HepG2 (cell line): ENCODE measurements around the gene BTRC. TPM values are rescaled to one million over a fixed set of nuclear protein-coding genes. Genes with fewer than 3 reads are reported as not detected.

Experiments
- IKZF4 ChIP-seq: sonication (generic); formaldehyde crosslinking; IDR thresholded peaks from 2 replicates; pipeline ENCODE4 v1.5.1; 2020; ENCODE audit warnings: borderline replicate concordance, mild to moderate bottlenecking, low read depth, missing genetic modification reagents; ENCODE audit errors: not compliant biosample characterization
- JDP2 ChIP-seq: sonication (generic); formaldehyde crosslinking; IDR thresholded peaks from 2 replicates; pipeline ENCODE4 v1.8.1; 2022; ENCODE audit warnings: missing genetic modification reagents, borderline replicate concordance
- KLF11 ChIP-seq: IDR thresholded peaks from 2 replicates; pipeline ENCODE4 v1.6.1; 2016; ENCODE audit warnings: missing compliant biosample characterization
- NFATC3 ChIP-seq: sonication (generic); formaldehyde crosslinking; IDR thresholded peaks from 2 replicates; pipeline ENCODE4 v1.5.1; 2020; ENCODE audit warnings: mild to moderate bottlenecking, missing genetic modification reagents
- NFE2L1 ChIP-seq: sonication (generic); formaldehyde crosslinking; IDR thresholded peaks from 2 replicates; pipeline ENCODE4 v1.4.0; 2020; ENCODE audit warnings: missing genetic modification reagents, mild to moderate bottlenecking, borderline replicate concordance
- REXO4 ChIP-seq: sonication (generic); formaldehyde crosslinking; IDR thresholded peaks from 2 replicates; pipeline ENCODE4 v1.8.0; 2022; ENCODE audit warnings: missing genetic modification reagents, mild to moderate bottlenecking, borderline replicate concordance
- SPEN ChIP-seq: sonication (generic); formaldehyde crosslinking; IDR thresholded peaks from 2 replicates; pipeline ENCODE4 v1.5.1; 2020; ENCODE audit warnings: low read depth, mild to moderate bottlenecking, missing genetic modification reagents
- ZFX ChIP-seq: sonication (generic); formaldehyde crosslinking; IDR thresholded peaks from 2 replicates; pipeline ENCODE4 v1.4.0; 2020; ENCODE audit warnings: mild to moderate bottlenecking, low read depth, missing genetic modification reagents, moderate library complexity
- ZNF235 ChIP-seq: sonication (generic); formaldehyde crosslinking; IDR thresholded peaks from 2 replicates; pipeline ENCODE4 v1.8.1; 2023; ENCODE audit warnings: mild to moderate bottlenecking, missing genetic modification reagents, borderline replicate concordance
- ZNF33B ChIP-seq: sonication (generic); formaldehyde crosslinking; IDR thresholded peaks from 2 replicates; pipeline ENCODE4 v1.5.1; 2020; ENCODE audit warnings: mild to moderate bottlenecking, missing genetic modification reagents
- ZNF451 ChIP-seq: sonication (generic); formaldehyde crosslinking; IDR thresholded peaks from 2 replicates; pipeline ENCODE4 v1.5.0; 2020; ENCODE audit warnings: mild to moderate bottlenecking, missing genetic modification reagents
- polyA plus RNA-seq, 8 experiments: library from polyadenylated mRNA; depleted of rRNA in 3 of 8; stranded (reverse) in 7 of 8; unstranded in 1 of 8; fragments of >200 nt; fragmentation: Illumina TruSeq in 4 of 8; extraction: Trizol in 4 of 8; gene quantifications; 2 replicates each; pipeline versions ENCODE4 v1.2.1 to v1.2.3, GENCODE V29; 2011 to 2016; ENCODE audit warnings: low read depth in 4 of 8, missing spikeins in 1 of 8, mixed read lengths in 1 of 8; ENCODE audit not compliant: insufficient read depth in 1 of 8
- total RNA-seq, 5 experiments: library from RNA; depleted of rRNA; stranded (reverse); fragments of >200 nt; fragmentation: Illumina TruSeq; extraction: Trizol; gene quantifications; 2 replicates each; pipeline ENCODE4 v1.2.3, GENCODE V29; 2016; ENCODE audit warnings: low read depth in 1 of 5
- TF ChIP-seq, protein P1 (sequence below): sonication (generic); formaldehyde crosslinking; IDR thresholded peaks from 2 replicates; pipeline ENCODE4 v1.8.0; 2022; ENCODE audit warnings: missing genetic modification reagents, mild to moderate bottlenecking, moderate library complexity, borderline replicate concordance
- TF ChIP-seq, protein P2 (sequence below): sonication (generic); formaldehyde crosslinking; IDR thresholded peaks from 2 replicates; pipeline ENCODE4 v1.8.0; 2022; ENCODE audit warnings: mild to moderate bottlenecking, missing genetic modification reagents, moderate library complexity
- TF ChIP-seq, protein P3 (sequence below): IDR thresholded peaks from 2 replicates; pipeline ENCODE4 v1.6.1; 2016; ENCODE audit warnings: missing compliant biosample characterization, missing genetic modification reagents, borderline replicate concordance
- TF ChIP-seq, protein P4 (sequence below): sonication (generic); formaldehyde crosslinking; IDR thresholded peaks from 2 replicates; pipeline ENCODE4 v1.5.1; 2020; ENCODE audit warnings: mild to moderate bottlenecking, missing genetic modification reagents, moderate library complexity
- TF ChIP-seq, protein P5 (sequence below): sonication (generic); formaldehyde crosslinking; IDR thresholded peaks from 2 replicates; pipeline ENCODE4 v1.4.0; 2020; ENCODE audit warnings: missing genetic modification reagents, borderline replicate concordance

The BTRC gene
- total and polyA plus RNA-seq, 2 of the 13 experiments (the other 11 are each of a cell fraction or from before 2014, with no cell fraction given), result 12.0 to 14.4 TPM

- TF ChIP-seq IKZF4 (CRISPR knock-in tag) (no peak), ZNF451 (CRISPR knock-in tag) (no peak; the same call in 1 of the 2 replicates), SPEN (CRISPR knock-in tag) (peak; percentile 22; the same call in 1 of the 2 replicates), ZFX (CRISPR knock-in tag) (peak; percentile 83), JDP2 (CRISPR knock-in tag) (no peak), NFE2L1 (no peak), KLF11 (CRISPR knock-in tag) (no peak), NFATC3 (CRISPR knock-in tag) (no peak), REXO4 (CRISPR knock-in tag) (no peak), ZNF33B (no peak), ZNF235 (0 out of 2 replicates have a peak, but pooled peaks have one; percentile 10)
- TF ChIP-seq, protein P1, sequence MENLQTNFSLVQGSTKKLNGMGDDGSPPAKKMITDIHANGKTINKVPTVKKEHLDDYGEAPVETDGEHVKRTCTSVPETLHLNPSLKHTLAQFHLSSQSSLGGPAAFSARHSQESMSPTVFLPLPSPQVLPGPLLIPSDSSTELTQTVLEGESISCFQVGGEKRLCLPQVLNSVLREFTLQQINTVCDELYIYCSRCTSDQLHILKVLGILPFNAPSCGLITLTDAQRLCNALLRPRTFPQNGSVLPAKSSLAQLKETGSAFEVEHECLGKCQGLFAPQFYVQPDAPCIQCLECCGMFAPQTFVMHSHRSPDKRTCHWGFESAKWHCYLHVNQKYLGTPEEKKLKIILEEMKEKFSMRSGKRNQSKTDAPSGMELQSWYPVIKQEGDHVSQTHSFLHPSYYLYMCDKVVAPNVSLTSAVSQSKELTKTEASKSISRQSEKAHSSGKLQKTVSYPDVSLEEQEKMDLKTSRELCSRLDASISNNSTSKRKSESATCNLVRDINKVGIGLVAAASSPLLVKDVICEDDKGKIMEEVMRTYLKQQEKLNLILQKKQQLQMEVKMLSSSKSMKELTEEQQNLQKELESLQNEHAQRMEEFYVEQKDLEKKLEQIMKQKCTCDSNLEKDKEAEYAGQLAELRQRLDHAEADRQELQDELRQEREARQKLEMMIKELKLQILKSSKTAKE, result no peak
- TF ChIP-seq, protein P2, sequence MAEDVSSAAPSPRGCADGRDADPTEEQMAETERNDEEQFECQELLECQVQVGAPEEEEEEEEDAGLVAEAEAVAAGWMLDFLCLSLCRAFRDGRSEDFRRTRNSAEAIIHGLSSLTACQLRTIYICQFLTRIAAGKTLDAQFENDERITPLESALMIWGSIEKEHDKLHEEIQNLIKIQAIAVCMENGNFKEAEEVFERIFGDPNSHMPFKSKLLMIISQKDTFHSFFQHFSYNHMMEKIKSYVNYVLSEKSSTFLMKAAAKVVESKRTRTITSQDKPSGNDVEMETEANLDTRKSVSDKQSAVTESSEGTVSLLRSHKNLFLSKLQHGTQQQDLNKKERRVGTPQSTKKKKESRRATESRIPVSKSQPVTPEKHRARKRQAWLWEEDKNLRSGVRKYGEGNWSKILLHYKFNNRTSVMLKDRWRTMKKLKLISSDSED, result no peak
- TF ChIP-seq, protein P3, sequence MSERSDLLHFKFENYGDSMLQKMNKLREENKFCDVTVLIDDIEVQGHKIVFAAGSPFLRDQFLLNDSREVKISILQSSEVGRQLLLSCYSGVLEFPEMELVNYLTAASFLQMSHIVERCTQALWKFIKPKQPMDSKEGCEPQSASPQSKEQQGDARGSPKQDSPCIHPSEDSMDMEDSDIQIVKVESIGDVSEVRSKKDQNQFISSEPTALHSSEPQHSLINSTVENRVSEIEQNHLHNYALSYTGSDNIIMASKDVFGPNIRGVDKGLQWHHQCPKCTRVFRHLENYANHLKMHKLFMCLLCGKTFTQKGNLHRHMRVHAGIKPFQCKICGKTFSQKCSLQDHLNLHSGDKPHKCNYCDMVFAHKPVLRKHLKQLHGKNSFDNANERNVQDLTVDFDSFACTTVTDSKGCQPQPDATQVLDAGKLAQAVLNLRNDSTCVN (CRISPR knock-in tag), result 0 out of 2 replicates have a peak, but pooled peaks have one; percentile 1
- TF ChIP-seq, protein P4, sequence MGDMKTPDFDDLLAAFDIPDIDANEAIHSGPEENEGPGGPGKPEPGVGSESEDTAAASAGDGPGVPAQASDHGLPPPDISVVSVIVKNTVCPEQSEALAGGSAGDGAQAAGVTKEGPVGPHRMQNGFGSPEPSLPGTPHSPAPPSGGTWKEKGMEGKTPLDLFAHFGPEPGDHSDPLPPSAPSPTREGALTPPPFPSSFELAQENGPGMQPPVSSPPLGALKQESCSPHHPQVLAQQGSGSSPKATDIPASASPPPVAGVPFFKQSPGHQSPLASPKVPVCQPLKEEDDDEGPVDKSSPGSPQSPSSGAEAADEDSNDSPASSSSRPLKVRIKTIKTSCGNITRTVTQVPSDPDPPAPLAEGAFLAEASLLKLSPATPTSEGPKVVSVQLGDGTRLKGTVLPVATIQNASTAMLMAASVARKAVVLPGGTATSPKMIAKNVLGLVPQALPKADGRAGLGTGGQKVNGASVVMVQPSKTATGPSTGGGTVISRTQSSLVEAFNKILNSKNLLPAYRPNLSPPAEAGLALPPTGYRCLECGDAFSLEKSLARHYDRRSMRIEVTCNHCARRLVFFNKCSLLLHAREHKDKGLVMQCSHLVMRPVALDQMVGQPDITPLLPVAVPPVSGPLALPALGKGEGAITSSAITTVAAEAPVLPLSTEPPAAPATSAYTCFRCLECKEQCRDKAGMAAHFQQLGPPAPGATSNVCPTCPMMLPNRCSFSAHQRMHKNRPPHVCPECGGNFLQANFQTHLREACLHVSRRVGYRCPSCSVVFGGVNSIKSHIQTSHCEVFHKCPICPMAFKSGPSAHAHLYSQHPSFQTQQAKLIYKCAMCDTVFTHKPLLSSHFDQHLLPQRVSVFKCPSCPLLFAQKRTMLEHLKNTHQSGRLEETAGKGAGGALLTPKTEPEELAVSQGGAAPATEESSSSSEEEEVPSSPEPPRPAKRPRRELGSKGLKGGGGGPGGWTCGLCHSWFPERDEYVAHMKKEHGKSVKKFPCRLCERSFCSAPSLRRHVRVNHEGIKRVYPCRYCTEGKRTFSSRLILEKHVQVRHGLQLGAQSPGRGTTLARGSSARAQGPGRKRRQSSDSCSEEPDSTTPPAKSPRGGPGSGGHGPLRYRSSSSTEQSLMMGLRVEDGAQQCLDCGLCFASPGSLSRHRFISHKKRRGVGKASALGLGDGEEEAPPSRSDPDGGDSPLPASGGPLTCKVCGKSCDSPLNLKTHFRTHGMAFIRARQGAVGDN, result peak; percentile 71
- TF ChIP-seq, protein P5, sequence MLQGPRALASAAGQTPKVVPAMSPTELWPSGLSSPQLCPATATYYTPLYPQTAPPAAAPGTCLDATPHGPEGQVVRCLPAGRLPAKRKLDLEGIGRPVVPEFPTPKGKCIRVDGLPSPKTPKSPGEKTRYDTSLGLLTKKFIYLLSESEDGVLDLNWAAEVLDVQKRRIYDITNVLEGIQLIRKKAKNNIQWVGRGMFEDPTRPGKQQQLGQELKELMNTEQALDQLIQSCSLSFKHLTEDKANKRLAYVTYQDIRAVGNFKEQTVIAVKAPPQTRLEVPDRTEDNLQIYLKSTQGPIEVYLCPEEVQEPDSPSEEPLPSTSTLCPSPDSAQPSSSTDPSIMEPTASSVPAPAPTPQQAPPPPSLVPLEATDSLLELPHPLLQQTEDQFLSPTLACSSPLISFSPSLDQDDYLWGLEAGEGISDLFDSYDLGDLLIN (CRISPR knock-in tag), result no peak
These were observed 535 bp downstream of the BTRC start (continued) for GRCh38 chr10:101354328-101355071.
